Stimulated activated CD8-positive, alpha-beta memory T cell treated with anti-CD3 and anti-CD28 coated beads, Interleukin-2, amount 100 ng/mL, for 48 hours (primary cell): ENCODE measurements around the gene PEAK1.
"Not testable (repeated sequence)": the region's sequence is repeated elsewhere in the genome, so short reads cannot be mapped to it uniquely, and the experiment has no call there.

Experiments
- DNase-seq, 2 donors: peaks; one replicate each; pipeline ENCODE4 v3.0.0-alpha.2; 2020; ENCODE audit warnings: low read depth in 2 of 2

The PEAK1 gene

DNA sequence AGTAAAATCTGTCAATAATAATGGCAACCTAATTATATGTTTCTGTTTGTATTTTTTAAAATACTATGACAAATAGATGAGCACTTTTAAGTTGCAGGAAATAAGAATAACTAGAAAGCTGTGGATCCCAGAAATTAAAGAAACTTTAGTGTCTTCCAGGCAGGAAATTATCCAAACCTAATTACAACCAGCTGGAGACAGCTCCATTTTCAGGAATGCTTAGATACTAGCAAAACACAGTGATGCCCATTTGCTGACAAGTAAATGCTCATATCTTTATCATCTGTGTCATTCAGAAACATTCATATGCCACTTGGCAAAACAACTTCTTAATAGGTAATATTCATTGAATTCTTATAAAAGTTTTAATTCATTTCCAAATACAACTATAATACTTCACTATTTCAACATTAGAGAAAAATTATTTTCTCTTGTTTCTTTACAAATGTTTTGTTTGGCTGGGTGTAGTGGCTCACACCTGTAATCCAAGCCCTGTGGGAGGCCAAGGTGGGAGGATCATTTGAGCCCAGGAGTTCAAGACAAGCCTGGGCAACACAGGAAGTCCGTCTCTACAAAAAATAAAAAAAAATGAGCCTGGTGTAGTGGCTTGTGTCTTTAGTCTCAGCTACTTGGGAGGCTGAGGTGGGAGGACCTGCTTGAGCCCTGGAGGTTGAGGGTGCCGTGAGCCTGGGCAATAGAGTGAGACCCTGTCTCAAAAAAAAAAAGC, 179.9 kb downstream of the PEAK1 start:
- DNase-seq, result no peak

DNA sequence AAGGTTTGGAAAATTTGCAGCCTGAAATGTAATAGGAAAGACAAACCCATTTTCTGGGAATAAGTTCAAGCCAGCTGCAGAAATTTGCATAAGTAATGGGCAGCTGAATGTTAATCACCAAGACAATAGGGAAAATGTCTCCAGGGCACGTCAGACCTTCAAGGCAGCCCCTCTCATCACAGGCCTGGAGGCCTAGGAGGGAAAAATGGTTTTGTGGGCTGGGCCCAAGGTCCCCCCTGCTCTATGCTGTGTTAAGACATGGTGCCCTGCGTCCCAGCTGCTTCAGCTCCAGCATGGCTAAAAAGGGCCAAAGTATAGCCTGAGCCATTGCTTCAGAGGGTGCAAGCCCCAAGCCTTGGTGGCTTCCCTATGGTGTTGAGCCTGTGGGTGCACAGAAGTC, 184.3 kb downstream of the PEAK1 start:
- no peak for DNase-seq

DNA sequence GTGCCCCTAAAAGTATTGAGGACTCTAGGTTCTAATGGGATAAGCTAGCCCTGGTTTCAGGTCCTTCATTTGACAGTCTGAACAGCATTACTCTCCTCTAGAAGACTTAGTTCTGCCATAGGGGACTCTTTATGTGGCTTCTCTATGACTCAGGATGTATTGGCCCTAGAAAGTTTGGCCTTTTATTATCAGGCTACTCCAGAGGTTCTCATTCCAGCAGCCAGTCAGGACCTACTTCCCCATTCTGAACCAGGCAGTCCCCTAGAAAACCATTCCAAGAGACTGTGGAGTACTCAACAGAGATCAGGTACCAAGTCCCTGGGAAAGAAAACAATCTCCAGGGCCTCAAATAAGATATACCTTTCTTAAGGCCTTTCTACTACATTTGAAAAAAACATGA, 191.1 kb downstream of the PEAK1 start:
- DNase-seq, result no peak

DNA sequence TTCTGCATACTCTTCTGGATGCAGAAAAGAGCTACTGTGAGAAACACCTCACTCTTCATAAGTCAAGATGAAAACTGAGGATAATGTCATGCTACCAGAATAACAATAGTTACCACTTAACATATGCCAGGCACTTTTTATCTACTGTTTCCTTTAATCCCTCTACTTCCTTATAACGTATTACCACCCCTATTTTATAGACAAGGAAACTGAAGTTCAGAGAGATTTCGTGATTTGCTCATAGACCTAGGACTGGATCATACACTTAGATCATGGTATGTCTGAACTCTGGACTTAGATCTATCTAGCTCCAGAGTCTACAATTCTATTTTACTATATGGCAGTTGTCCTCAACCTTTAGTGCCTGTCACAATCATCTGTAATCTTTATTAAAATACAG, 193.3 kb downstream of the PEAK1 start:
- no peak for DNase-seq

DNA sequence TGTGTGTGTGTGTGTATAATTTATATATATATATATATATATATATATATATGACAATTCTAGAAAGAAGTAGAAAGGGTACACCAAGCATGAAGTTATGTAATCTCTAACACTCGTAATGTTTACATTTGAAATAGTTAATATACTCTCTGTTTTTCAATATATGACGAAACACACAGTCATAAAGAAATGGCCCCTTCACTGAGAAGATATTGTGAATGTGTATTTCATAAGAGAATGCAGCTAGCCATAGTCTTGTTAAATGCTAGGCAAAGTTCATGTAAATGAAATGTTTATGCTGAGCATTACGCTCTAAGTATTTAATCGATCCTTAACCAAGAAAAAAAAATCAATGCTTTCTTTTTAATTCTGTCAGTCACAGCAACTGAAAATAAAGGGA, 194.3 kb downstream of the PEAK1 start:
- DNase-seq, result no peak

DNA sequence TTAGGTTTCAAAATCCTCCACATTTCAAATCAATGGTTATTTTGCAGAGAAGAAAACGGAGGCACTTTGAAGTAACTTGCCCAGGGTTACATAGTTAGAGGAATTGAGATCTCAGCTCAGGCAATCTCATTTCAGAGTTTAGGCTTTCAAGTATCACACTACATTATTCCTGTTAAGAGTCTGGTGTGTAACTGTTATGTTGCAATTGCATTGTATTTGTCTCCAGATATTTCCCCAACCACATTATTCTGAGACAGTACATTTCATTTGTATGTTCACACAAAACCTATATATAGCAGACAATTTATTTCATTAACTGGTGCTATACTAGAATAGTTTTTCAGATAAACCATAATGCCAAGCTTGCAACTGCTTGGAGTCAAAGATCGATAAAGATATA, 194.8 kb downstream of the PEAK1 start:
- no peak for DNase-seq

DNA sequence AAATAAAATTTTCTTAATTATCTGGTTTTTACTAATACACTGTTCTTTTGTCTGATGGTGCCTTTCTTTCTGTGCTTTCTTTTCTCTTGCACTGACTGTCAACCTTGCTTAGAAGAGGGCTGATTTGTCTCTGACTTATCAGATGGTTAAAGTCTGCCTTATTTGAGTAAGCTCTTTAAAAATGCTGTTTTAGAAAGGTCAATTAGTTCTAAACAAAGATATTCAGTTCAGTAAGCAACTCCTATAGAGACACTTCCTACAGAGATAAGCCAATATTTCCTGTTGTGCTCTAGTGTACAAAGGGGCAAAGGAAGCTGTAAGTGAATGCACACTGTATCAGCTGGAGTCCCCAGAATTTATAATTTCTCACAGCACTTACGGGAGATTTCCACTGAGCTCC, 195.6 kb downstream of the PEAK1 start:
- DNase-seq, result no peak

DNA sequence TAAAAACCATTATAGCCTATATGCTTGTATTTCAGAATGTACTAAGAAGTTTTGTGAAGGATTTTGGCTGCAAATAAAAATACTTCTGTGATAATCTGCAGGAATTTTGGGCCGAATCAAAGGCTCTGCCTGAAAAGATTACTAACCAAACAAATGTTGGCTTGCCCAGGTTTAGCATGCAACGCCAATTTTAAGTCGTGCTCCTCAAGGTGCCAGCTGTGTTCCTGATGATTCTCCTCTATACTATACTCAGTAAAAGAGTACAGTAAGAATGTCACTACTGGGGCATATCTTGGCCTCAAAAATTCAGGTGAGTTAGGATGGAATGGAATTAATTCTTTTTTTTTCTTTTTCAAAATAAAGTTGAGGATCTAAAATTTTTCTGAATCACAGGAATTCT, 198.2 kb downstream of the PEAK1 start:
- DNase-seq, result no peak

DNA sequence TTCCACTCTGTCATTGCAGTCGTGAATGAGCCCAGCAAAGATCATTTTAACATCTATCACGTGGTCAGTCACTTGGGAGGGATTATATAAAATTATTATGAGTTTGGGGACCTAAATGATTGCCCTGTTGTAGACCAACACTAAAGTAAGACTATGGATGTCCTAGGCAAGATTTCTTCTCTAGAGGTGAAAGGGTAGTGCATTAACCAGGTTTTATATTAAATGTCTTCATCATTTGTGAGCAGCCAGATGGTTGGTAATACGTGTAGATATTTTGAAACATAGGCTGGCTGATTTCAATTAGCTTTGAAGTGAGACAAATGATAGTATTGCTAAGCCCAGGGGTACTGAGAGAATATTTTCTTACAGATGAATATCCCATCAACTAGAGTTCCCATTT, 198.7 kb downstream of the PEAK1 start:
- DNase-seq, result no peak

DNA sequence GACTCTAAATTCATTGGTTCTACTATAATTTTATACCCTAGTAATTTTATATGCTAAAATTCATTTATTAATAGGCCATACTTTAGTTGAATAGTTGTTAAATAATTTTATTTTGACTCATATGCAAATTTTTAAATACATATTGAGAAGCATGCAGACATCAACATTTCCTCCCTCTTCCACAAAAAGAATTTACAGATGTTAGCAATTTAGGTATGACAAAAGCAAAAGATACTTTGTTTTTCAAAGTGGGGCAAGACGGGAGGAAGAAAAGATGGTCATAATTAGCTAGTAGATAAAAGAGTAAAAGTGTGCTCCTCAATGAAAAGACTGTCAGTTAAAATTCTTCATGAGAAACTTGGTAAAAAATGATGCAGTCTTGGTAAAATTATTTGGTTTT, 200.1 kb downstream of the PEAK1 start:
- no peak for DNase-seq

DNA sequence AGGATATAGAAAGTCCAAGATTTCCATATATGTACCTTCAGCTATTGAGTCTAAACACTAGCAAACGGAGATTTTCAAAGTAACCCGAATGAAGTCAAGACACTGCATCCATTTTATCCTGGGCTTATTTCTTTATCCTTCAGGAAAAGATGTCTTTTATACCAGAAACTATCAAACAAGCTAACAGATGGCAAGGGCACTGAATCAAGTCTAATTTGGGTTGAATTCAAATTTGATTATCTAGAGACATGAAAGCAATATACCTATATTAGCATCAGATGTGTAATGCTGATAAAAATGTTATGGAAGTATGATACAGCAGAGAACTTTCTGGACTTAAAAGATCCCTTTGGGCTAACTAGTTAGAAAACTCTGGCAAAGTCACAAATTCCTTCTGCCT, 210.7 kb downstream of the PEAK1 start:
- DNase-seq, result no peak

DNA sequence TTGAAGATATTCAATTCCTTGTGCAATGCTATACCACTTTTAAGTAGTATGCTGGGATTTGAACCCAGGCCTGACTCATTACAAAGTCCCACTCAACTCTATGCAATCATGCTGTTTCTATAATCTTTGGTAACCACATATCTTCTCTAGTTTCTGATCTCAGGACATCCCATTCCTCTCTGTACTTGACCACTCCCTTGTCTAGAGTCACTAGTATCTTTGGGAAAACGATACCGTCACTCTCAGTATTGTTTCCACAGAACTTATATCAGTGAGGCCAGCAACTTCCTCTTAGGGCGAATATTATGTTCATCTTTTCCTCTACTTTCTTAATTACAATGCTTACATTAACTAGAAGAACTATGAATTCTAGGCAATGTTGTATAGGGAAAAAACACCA, 211.7 kb downstream of the PEAK1 start:
- no peak for DNase-seq

DNA sequence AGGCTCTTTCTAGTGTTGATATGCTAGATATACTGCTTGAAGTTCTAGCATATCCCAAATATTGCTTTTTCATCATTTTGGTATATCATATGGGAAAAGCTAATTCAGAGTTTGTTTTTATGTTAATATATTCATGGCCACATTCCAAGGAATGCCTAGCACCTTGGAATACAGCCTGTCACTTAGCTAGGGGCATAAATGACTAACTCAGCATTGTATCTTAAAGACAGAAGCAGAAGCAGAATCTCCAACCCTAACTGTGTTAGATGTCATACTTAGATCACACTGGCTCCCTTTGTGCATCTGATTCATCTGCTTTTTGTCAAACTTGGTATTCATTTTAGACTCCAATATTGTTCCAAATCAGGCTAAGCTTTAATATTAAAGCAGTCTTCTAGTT, 218.2 kb downstream of the PEAK1 start:
- DNase-seq, result no peak

DNA sequence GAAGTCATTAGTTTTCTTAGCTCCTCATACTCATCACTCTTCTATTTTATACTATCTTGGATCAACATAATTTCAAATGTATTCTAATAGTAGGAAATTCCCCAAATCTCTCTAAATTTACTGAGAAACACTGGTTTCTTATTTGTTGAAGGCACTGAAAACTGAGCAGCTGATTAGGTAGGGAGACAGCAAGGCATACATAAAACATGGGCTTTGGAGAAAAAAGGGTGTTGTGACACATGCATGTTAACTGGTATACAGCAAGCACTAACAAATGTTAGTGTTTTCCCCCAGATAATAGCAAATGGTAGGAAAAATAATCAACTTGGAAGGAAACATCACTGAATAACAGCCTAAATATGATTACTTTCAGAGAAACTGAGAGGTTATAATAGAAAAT, 223.5 kb downstream of the PEAK1 start:
- DNase-seq, result no peak

DNA sequence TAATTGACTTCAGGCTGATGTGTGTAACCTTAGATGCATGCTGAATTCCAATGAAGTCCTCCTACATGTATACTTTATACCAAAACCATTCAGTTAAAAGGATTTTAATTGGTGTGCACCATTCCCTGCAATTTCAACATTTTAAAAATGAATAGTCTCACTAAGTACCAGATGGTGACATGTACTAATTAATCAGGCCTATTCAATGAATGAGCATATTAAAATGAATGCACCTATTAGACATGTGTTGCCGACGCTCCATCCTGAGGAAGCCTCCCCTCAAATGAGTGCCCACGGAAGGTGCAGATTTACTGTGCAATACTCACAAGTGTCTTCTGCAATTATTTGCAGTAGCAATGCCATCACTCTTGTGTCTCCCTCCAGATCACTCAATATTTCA, 224.3 kb downstream of the PEAK1 start:
- DNase-seq, result no peak

DNA sequence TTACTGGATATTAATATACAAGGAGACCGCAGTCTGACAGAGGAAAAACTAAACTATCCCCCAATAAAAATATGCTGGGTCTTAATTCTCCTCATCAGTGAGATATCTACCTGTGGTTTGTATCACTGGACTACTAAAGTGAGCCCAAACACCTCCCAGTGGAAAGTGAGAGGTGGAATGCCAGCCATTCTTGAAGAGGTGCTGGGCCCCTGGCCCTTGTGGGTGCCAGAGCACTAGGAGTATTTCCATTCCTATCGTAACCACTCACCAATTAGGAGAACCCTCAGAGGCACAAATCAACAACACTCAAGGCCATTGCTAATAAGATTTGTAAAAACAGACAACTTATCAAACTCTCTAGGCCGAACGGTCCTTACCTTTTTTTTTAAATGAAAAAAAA, 227.5 kb downstream of the PEAK1 start:
- no peak for DNase-seq

DNA sequence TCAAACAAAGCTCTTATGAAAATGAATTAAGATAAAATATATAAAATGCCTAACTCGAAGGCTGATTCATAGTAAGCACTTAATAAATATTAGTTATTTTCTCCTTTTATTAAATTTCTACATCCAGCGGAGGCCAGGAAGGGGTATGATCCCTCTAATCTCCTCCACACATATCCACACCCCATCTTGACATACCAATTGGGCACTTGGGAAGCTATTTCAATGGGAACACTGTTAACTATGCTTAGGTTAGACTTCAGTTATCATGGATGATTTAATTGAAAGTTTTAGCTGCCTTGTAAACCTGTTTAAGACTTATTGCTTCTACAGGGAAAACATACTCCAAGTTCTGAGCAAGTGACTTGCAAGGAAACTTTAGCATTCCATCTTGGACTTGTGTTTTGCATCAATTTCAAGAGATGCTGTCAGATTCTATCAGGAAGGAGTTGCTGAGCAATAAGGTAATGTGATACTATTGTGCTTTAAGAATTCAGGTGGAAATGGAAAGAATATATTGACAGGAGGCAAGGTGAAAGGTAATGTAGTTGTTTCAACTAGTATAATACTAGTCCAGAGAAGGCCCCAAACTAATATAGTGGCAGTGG, 228.6 kb downstream of the PEAK1 start:
- no peak for DNase-seq

DNA sequence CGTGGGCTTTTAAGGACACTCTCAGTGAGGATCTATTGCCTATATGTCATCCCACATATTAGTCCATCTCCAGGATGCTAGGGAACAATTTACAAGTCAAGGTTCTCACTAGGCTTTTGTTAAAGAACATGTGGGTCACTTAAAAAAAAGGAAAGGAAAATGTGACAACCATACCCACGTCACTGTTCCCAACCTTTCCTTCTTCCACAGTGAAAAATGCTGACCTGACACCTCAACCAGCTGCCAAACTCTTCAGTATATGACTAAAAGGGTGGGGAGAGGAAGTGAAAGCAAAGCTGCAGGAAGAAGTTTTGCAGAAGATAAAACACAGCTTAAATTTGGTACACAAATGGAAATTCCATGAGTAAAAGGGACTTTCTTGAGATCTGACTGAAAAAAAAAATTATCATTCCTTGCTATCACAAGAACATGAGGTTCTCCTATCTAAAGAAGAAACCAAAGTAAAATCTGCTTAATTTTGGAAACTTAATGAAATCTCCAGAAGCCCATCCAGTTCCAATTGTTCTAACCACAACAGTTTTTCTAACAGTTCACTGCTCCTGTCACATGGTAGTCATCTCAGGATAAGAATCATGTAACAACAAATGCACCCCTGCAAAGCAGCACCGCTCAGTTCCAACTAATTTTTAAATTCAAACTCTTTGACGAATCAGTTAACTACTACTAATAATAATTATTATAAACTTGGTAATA, 232.0 kb downstream of the PEAK1 start:
- DNase-seq, result no peak

DNA sequence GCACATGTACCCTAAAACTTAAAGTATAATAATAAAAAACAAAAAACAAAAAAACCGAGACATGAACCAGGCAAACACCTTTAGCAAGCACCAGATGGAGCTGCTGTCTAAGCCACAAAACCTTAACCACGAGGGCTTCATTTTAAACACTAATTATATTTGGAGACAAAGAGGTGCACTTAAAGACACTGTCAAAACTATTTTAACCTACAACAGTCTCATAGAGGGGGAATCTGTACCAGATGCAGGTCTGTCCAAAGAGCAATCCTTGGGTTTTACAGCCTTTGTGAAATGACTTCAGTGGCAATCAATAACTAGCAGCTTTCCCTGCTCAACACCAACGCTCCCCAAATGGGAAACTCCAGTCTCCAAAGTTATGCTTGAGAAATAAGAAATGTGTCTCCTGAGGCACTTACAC, 233.3 kb downstream of the PEAK1 start:
- no peak for DNase-seq

DNA sequence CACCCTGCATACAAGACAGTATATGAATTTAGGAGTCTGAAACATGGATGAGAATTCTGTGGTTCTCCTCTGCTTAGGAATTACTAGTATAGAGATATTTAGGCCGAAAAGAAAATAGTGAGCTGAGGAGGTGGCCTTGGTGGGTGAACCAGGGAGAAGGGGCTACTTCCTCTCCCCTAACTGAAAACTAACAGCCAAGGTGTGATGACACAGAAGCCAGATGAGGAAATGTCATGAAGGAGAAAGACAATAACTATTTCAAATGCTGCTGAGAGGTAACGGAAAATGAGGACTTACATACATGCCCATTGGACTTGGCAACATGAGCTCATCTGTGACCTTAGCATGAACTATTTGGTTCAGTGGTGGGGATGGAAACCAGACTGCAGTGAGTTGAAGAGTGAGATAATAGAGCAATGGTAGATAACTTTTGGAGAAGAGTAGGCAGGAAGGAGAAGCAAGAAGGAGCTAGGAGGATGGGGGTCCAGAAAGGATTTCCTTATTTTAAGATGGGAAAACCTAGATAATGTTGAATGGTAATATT, 234.6 kb downstream of the PEAK1 start:
- no peak for DNase-seq

DNA sequence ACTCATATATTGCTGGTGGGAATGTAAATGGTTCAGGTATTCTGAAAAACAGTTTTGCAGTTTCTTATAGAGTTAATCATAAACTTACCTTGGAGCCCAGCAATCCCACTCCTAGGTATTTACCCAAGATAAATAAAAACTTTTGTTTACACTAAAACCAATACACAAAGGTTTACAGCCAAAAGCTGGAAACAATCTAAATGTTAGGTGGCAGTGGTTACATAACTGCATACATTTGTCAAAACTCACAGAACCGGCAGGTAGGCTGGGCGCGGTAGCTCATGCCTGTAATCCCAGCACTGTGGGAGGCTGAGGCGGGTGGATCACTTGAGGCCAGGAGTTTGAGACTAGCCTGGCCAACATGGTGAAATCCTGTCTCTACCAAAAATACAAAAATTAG, 235.6 kb downstream of the PEAK1 start:
- not testable (repeated sequence) for DNase-seq

DNA sequence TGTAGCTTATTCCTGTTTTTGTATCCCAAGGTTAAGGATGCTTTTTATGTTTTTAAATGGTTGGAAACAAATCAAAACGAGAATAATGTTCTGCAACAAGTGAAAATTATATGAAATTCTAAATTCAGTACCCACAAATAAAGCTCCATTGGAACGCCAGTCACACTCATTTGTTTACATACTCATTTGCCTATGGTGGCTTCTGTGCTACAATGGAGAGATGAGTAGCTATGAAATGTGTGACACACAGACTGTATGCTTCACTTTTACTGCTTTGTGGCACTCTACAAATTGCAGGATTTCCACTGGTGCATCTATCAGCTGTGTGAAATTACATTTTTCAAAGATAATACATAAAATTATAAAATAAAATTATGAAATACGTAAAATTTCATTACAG, 236.8 kb downstream of the PEAK1 start:
- DNase-seq, result no peak
